ENCODE results near the gene ATP1A2. TPM values are rescaled to one million over a fixed set of nuclear protein-coding genes. Genes with fewer than 3 reads are reported as not detected.

ATP1A2 gene
- total RNA-seq, 1 donor from 2014 or later: 8.2 TPM

- Mint-ChIP-seq H3K9me3 (ENCODE audit: unreplicated experiment) (no peaks in the 10 kb centered on the region), H3K27me3 (ENCODE audit: unreplicated experiment) (peaks cover 37% of the 10 kb centered on the region), H3K27ac (ENCODE audit: unreplicated experiment) (no peak overlapping the region), H3K4me3 (ENCODE audit: unreplicated experiment) (no peak overlapping the region), H3K36me3 (ENCODE audit: unreplicated experiment) (no peaks in the 10 kb centered on the region), H3K4me1 (ENCODE audit: unreplicated experiment) (peaks cover 6% of the 10 kb centered on the region)
- no peak for DNase-seq (ENCODE audit: extremely low spot score, unreplicated experiment)
- TF ChIP-seq CTCF (IDR thresholded peaks at IDR 0.05): no peak
Measured at GRCh38 chr1:160163615-160164014, 48.1 kb downstream of the ATP1A2 start.

GRCh38 chr1:160164121-160164520 lies 48.6 kb downstream of the ATP1A2 start:
- Mint-ChIP-seq H3K27me3 (ENCODE audit: unreplicated experiment) (peaks cover 32% of the 10 kb centered on the region), H3K9me3 (ENCODE audit: unreplicated experiment) (no peaks in the 10 kb centered on the region), H3K27ac (ENCODE audit: unreplicated experiment) (no peak overlapping the region), H3K4me3 (ENCODE audit: unreplicated experiment) (no peak overlapping the region), H3K4me1 (ENCODE audit: unreplicated experiment) (peaks cover 11% of the 10 kb centered on the region), H3K36me3 (ENCODE audit: unreplicated experiment) (no peaks in the 10 kb centered on the region)
- no peak for DNase-seq (ENCODE audit: extremely low spot score, unreplicated experiment)
- no peak for TF ChIP-seq CTCF (IDR thresholded peaks at IDR 0.05)

- TF ChIP-seq CTCF (IDR thresholded peaks at IDR 0.05): no peak
- Mint-ChIP-seq H3K27me3 (ENCODE audit: unreplicated experiment) (peaks cover 29% of the 10 kb centered on the region), H3K4me1 (ENCODE audit: unreplicated experiment) (peaks cover 31% of the 10 kb centered on the region), H3K27ac (ENCODE audit: unreplicated experiment) (no peak overlapping the region), H3K9me3 (ENCODE audit: unreplicated experiment) (no peaks in the 10 kb centered on the region), H3K36me3 (ENCODE audit: unreplicated experiment) (no peaks in the 10 kb centered on the region), H3K4me3 (ENCODE audit: unreplicated experiment) (no peak overlapping the region)
- no peak for DNase-seq (ENCODE audit: extremely low spot score, unreplicated experiment)
Measured at GRCh38 chr1:160166166-160166868, 50.8 kb downstream of the ATP1A2 start.

- H3K27me3 Mint-ChIP-seq (ENCODE audit: unreplicated experiment): peaks cover 28% of the 10 kb centered on the region
- H3K9me3 Mint-ChIP-seq (ENCODE audit: unreplicated experiment): no peaks in the 10 kb centered on the region
- H3K36me3 Mint-ChIP-seq (ENCODE audit: unreplicated experiment): no peaks in the 10 kb centered on the region
- no peak overlapping the region for H3K27ac Mint-ChIP-seq (ENCODE audit: unreplicated experiment)
- no peak for TF ChIP-seq CTCF (IDR thresholded peaks at IDR 0.05)
- no peak for DNase-seq (ENCODE audit: extremely low spot score, unreplicated experiment)
- no peak overlapping the region for H3K4me3 Mint-ChIP-seq (ENCODE audit: unreplicated experiment)
- H3K4me1 Mint-ChIP-seq (ENCODE audit: unreplicated experiment): peaks cover 38% of the 10 kb centered on the region
Measured at GRCh38 chr1:160167056-160167455, 51.5 kb downstream of the ATP1A2 start.

- Mint-ChIP-seq H3K27me3 (ENCODE audit: unreplicated experiment) (peaks cover 31% of the 10 kb centered on the region), H3K27ac (ENCODE audit: unreplicated experiment) (no peak overlapping the region), H3K9me3 (ENCODE audit: unreplicated experiment) (no peaks in the 10 kb centered on the region), H3K36me3 (ENCODE audit: unreplicated experiment) (no peaks in the 10 kb centered on the region), H3K4me1 (ENCODE audit: unreplicated experiment) (peaks cover 40% of the 10 kb centered on the region), H3K4me3 (ENCODE audit: unreplicated experiment) (no peak overlapping the region)
- TF ChIP-seq CTCF (IDR thresholded peaks at IDR 0.05): no peak
- DNase-seq (ENCODE audit: extremely low spot score, unreplicated experiment): no peak
Measured at GRCh38 chr1:160167580-160167979, 52.0 kb downstream of the ATP1A2 start.
